BLaER1 (cell line): ENCODE measurements around the gene ATP8A2.

Experiments
- H3K27ac ChIP-seq: shearing (Covaris generic); formaldehyde crosslinking; 2 replicates; pipeline ENCODE4 v1.8.1; 2022
- H3K27me3 ChIP-seq: shearing (Covaris generic); formaldehyde crosslinking; 2 replicates; pipeline ENCODE4 v1.8.1; 2022
- H3K36me3 ChIP-seq: shearing (Covaris generic); formaldehyde crosslinking; 2 replicates; pipeline ENCODE4 v1.8.1; 2022
- H3K4me1 ChIP-seq: shearing (Covaris generic); formaldehyde crosslinking; 2 replicates; pipeline ENCODE4 v1.8.1; 2022
- H3K4me2 ChIP-seq: shearing (Covaris generic); formaldehyde crosslinking; 2 replicates; pipeline ENCODE4 v1.8.1; 2022
- H3K4me3 ChIP-seq: shearing (Covaris generic); formaldehyde crosslinking; 2 replicates; pipeline ENCODE4 v1.8.1; 2022
- H3K9ac ChIP-seq: shearing (Covaris generic); formaldehyde crosslinking; 2 replicates; pipeline ENCODE4 v1.8.1; 2022
- H3K9me3 ChIP-seq: shearing (Covaris generic); formaldehyde crosslinking; 2 replicates; pipeline ENCODE4 v1.8.1; 2022
- H4K20me1 ChIP-seq: shearing (Covaris generic); formaldehyde crosslinking; 2 replicates; pipeline ENCODE4 v1.8.1; 2022
- Cebpa-rat ChIP-seq: shearing (Covaris generic); IDR thresholded peaks from 2 replicates; pipeline ENCODE4 v1.8.1; 2022

Gene ATP8A2

GRCh38 chr13:26046639-26047038 lies 674.9 kb downstream of the ATP8A2 start:
- Histone ChIP-seq H3K27ac (no peak overlapping the region), H3K4me1 (peaks cover 27% of the 10 kb centered on the region), H3K36me3 (peaks cover 7% of the 10 kb centered on the region), H3K4me3 (no peak overlapping the region), H4K20me1 (peaks cover 39% of the 10 kb centered on the region), H3K9me3 (peaks cover 18% of the 10 kb centered on the region), H3K27me3 (peaks cover 29% of the 10 kb centered on the region), H3K9ac (no peak overlapping the region), H3K4me2 (no peak overlapping the region)
- no peak for TF ChIP-seq Cebpa-rat

GRCh38 chr13:26047040-26047439 lies 675.3 kb downstream of the ATP8A2 start:
- Histone ChIP-seq H3K4me1 (peaks cover 28% of the 10 kb centered on the region), H3K36me3 (peaks cover 7% of the 10 kb centered on the region), H3K27ac (no peak overlapping the region), H3K4me3 (no peak overlapping the region), H3K4me2 (no peak overlapping the region), H3K9ac (no peak overlapping the region), H3K9me3 (peaks cover 22% of the 10 kb centered on the region), H3K27me3 (peaks cover 29% of the 10 kb centered on the region), H4K20me1 (peaks cover 39% of the 10 kb centered on the region)
- TF ChIP-seq Cebpa-rat: no peak

DNA sequence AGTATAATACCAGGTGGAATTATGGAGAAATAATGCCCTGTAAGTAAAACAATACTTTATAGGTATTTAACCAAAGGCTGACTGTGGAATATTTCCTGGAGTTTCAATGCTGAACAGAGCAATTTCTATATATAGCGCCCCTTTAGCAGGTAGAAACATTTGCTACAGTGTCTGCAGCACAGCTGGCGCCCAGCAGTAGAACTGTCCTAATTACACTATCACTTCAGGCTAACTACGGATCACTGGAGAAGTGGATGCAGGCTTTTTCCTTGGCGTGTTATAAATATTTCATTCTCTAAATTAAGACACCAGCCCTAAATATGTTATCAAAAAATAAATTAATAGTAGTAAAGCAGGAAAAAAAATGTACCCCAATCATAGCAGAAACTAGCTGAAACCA lies 677.0 kb downstream of the ATP8A2 start:
- H3K36me3 ChIP-seq: peaks cover 7% of the 10 kb centered on the region
- H3K4me3 ChIP-seq: peak overlapping the region; percentile 73; the same call in 1 of the 2 replicates
- H3K4me1 ChIP-seq: peaks cover 41% of the 10 kb centered on the region
- peaks cover 29% of the 10 kb centered on the region for H3K27me3 ChIP-seq
- H3K4me2 ChIP-seq: peak overlapping the region; percentile 78
- H3K9ac ChIP-seq: no peak overlapping the region
- H3K9me3 ChIP-seq: peaks cover 24% of the 10 kb centered on the region
- H4K20me1 ChIP-seq: peaks cover 39% of the 10 kb centered on the region
- no peak for TF ChIP-seq Cebpa-rat
- no peak overlapping the region for H3K27ac ChIP-seq

- TF ChIP-seq Cebpa-rat: no peak
- Histone ChIP-seq H4K20me1 (peaks cover 39% of the 10 kb centered on the region), H3K27me3 (peaks cover 29% of the 10 kb centered on the region), H3K9me3 (peaks cover 24% of the 10 kb centered on the region), H3K4me3 (peak overlapping the region; percentile 73), H3K4me1 (peaks cover 41% of the 10 kb centered on the region), H3K4me2 (peak overlapping the region; percentile 78), H3K9ac (peak overlapping the region; percentile 68), H3K36me3 (peaks cover 7% of the 10 kb centered on the region), H3K27ac (no peak overlapping the region)
Observed at GRCh38 chr13:26050568-26051230, 678.9 kb downstream of the ATP8A2 start.

DNA sequence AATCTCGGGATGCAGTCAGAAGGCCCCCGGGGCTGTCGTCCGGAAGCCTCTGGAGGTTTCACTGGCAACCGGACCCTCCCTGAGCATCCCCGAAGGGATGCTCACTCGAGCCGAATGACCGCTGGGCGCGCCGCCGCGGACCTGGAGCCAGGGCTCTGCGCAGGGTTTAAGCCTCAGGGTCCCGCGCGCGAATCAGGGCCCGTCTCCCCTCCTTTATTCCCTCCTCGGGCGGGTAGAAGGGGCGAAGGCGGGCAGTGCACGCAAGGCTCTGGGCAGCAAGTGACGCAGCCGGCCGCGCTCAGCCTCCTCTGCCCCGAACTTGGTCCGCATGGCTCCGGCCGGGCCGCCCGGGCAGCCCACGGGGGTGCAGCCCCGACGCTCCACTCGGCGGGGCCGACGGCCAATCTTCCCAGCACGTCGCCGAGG lies 679.5 kb downstream of the ATP8A2 start:
- H3K36me3 ChIP-seq: peaks cover 6% of the 10 kb centered on the region
- H4K20me1 ChIP-seq: peaks cover 38% of the 10 kb centered on the region
- H3K4me1 ChIP-seq: peaks cover 41% of the 10 kb centered on the region
- peak overlapping the region; percentile 73 for H3K4me3 ChIP-seq
- peaks cover 24% of the 10 kb centered on the region for H3K9me3 ChIP-seq
- H3K4me2 ChIP-seq: peak overlapping the region; percentile 78
- H3K9ac ChIP-seq: peak overlapping the region; percentile 68
- no peak for TF ChIP-seq Cebpa-rat
- peaks cover 29% of the 10 kb centered on the region for H3K27me3 ChIP-seq
- peak overlapping the region; percentile 33; the same call in 1 of the 2 replicates for H3K27ac ChIP-seq

- H3K4me3 ChIP-seq: peak within 1 kb of the TSS; percentile 73
- peak within 1 kb of the TSS; percentile 33; the same call in 1 of the 2 replicates for H3K27ac ChIP-seq
Observed at GRCh38 chr13:26051657-26052311, 680.0 kb downstream of the ATP8A2 start, which contains the start of gene SHISA2. Gene SHISA2, minus strand, starts transcription at chr13:26052016. Its CDS starts 1,041 bp downstream, at chr13:26050975.

DNA sequence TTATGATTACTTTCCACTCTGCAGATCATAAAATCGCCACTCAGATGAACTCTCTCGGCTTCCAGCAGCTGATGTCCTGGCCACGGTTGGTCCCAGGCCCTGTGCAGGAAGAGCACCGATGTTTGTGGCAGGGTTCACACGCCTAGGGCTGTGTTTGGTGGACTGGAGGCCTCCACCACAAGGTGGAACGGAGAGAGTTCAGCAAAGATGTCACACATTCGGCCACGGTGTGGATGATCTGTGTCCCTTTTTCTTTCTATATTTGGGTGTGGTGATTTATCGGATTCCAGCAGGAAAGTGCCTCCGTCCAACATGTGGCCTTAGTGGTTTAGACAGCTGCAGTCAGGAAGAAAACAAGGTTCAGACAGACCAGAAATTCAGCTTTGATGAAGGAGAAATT lies 680.6 kb downstream of the ATP8A2 start:
- Histone ChIP-seq H3K27me3 (peaks cover 29% of the 10 kb centered on the region), H3K4me1 (peaks cover 41% of the 10 kb centered on the region), H3K9ac (no peak overlapping the region), H3K27ac (no peak overlapping the region), H3K9me3 (peaks cover 24% of the 10 kb centered on the region), H3K4me2 (peak overlapping the region; percentile 78), H3K4me3 (peak overlapping the region; percentile 73), H3K36me3 (no peaks in the 10 kb centered on the region), H4K20me1 (peaks cover 31% of the 10 kb centered on the region)
- no peak for TF ChIP-seq Cebpa-rat

More at GRCh38 chr13:26051657-26052311, 680.0 kb downstream of the ATP8A2 start, which contains the start of gene SHISA2:
- Histone ChIP-seq H3K9me3 (peaks cover 24% of the 10 kb centered on the region), H3K36me3 (peaks cover under 1% of the 10 kb centered on the region; the same call in 1 of the 2 replicates), H3K4me2 (peak within 1 kb of the TSS; percentile 78), H3K4me1 (peaks cover 41% of the 10 kb centered on the region), H3K9ac (peak within 1 kb of the TSS; percentile 68), H4K20me1 (peaks cover 33% of the 10 kb centered on the region), H3K27me3 (peaks cover 29% of the 10 kb centered on the region)
- no peak for TF ChIP-seq Cebpa-rat

DNA sequence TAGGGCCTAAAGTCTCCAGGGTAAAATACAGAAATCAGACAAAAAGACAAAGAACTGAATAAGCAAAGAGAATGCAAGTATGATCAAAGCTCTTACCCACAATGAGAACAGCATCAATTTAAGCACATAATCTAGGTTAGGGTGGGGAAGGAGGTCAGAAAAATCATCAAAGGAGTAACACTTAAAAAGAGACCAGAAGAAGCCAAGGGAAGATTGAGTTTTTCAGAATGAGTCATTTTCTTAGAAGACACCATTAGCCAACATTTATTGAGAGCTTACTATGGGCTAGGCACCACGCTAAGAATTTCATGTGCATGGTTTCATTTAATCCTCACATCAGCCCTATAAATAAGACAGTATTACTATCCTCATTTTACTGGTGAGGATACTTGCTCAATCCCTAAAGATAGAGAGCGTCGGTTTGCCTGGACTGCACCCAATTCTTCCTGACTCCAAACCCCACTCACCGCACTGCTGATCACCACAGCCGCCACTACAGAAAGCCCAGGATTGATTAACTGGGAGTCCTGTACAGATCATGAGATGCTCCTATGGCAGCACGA lies 681.7 kb downstream of the ATP8A2 start:
- peaks cover 32% of the 10 kb centered on the region for H3K4me1 ChIP-seq
- no peak for TF ChIP-seq Cebpa-rat
- no peak overlapping the region for H3K4me3 ChIP-seq
- no peak overlapping the region for H3K27ac ChIP-seq
- H3K36me3 ChIP-seq: no peaks in the 10 kb centered on the region
- H3K9ac ChIP-seq: no peak overlapping the region
- H4K20me1 ChIP-seq: peaks cover 25% of the 10 kb centered on the region
- peaks cover 24% of the 10 kb centered on the region for H3K9me3 ChIP-seq
- H3K4me2 ChIP-seq: 0 out of 2 replicates have a peak overlapping the region, but pooled peaks have one; percentile 78
- peaks cover 29% of the 10 kb centered on the region for H3K27me3 ChIP-seq

- no peak for TF ChIP-seq Cebpa-rat
Observed at GRCh38 chr13:26054896-26055295, 683.1 kb downstream of the ATP8A2 start.

More at GRCh38 chr13:26054896-26055295, 683.1 kb downstream of the ATP8A2 start:
- Histone ChIP-seq H3K4me3 (no peak overlapping the region), H4K20me1 (peaks cover 15% of the 10 kb centered on the region), H3K27me3 (peaks cover 16% of the 10 kb centered on the region), H3K36me3 (no peaks in the 10 kb centered on the region), H3K27ac (no peak overlapping the region), H3K9me3 (peaks cover 23% of the 10 kb centered on the region), H3K4me1 (peaks cover 31% of the 10 kb centered on the region), H3K9ac (no peak overlapping the region), H3K4me2 (no peak overlapping the region)
